DMS153 treated with DMSO at 0.1 percent for 48 hours (cell line): ENCODE measurements around the gene FCGBP.

ENCODE experiments used
- DNase-seq: peaks from one replicate; lab custom pipeline; 2025; ENCODE audit not compliant: unreplicated experiment; lab: John Stamatoyannopoulos, UW

FCGBP gene

DNA sequence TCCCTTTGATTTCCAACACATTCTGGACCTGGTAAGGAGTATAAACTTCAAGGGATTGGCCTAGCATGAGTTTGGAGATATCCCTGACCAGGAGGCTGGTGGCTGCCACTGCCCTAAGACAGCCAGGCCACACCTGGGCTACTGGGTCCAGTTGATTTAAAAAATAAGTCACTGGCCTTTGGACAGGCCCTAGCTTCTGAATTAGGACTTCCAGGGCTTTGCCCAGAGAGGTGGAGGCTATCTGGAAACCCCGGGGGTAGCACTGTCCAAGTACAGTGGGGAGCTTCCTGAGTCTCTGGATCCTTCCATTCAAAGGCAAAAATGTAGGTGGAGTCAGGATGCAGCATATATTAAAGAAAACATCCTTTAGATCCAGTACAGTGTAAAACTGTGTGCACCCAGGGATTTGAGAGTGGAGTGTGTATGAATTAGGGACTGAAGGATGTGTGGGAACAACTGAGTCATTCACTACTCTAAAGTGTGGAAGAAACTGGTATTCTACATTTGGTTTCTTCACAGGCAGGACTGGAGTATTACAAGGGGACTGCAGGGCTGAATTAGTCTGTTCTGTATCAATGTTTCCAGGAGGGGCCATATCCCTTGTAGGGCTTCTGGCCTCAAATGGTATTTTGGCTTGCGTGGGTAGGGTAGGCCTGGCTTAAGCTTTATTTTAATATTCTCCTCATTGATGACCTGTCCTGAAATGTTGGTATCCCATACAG lies 14.8 kb upstream of the FCGBP start:
- DNase-seq: no peak

DNA sequence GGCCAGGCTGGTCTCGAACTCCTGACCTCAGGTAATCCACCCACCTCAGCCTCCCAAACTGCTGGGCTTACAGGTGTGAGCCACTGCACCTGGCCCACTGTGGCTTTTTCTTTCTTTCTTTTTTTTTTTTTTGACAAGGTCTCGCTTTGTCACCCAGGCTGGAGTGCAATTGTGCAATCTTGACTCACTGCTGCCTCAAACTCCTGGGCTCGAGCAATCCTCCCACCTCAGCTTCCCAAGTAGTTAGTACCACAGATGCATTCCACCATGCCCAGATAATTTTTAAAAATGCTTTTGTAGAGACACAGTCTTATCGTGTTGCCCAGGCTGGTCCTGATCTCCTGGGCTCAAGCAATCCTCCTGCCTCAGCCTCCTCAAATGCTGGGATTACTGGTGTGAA lies 12.1 kb upstream of the FCGBP start:
- DNase-seq: no peak

DNA sequence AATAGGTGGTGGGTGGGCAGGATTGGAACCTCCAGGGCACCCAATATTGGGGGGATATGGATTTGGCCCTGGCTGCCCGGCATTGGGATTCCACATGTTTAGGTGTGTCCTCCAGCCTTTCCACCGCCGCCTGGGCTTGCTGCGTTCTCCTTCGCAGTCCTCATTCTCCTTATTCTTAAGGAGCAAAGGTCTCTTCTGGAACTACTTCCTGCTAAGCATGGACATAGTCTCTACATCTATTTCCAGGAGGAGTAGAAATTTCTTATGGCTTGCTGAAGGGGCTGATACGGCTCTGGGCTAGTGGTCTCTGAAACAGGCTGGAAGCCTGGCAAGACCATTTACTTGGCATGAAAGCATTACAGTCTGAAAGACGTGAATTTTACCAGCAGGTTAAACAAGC lies 9.2 kb upstream of the FCGBP start:
- no peak for DNase-seq

DNA sequence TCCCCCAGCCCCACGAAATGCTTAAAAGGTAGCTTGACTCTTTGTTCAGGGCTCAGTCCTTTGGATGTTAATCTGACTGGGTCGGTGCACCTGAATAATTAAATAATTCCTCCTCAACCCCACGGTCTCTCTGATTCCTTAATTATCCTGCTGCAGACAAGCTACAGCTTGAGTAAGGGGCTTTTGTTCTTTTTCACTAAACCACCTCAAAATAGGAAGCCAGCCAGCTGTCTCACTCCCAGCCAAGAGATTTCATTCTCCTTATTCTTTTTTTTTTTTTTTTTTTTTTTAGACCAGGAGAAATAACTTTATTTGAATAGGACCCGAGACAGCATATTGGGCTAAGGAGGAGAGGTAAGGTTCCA lies 7.9 kb upstream of the FCGBP start:
- no peak for DNase-seq

DNA sequence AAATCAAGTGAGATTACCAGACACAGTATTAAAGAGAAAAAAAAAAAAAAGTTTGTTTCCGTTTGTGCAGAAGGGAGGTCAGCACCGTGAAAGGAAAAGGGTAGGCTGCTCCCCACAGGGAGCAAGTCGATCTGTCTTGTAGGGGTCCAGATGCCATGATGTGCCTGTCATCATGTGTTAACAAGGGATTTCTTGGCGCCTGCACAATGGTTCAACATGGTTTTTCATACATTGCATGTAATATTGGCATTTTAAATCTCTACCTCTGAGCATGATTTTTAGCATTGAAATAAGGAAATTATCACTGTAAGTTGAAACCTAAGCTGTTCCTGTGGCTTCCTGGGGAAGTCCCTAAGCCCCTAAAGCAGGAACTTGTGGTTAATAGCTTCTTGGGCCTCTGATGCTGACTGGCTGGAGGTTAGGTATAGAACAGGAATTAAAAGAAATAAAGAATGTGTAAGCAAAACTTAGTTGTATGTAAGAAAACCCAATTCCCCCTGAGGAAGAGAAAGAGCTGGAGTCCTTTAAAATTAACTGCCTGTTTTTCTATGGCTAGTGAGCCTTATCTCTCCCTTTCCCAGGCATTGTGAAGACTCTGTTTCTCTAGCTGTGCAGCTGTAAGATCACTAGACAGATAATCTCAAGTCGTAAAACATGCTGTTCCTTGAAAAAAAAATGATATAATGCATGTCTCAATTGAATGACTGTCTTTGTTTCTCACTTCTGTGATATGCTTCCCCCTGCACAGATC lies 7.4 kb upstream of the FCGBP start:
- no peak for DNase-seq

DNA sequence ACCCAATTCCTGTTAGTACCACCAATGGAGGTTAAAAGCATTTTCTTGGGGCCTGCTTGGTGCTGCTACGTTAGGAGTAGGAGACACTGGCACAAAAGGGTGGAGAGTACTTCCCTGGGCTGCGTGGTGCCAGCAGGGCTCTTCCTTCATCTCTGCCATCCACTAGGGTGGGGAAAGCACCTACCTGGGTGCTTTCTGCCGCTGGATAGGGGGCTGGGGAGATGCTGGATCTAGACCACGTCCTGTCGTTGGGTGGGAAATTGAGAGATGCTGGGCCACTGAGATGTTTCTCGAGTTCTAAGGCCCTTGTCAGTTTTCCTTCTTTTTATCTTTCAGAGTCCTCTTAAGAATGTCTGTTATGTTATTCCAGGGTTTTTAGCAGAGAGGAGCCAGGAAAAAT lies 6.7 kb upstream of the FCGBP start:
- no peak for DNase-seq

DNA sequence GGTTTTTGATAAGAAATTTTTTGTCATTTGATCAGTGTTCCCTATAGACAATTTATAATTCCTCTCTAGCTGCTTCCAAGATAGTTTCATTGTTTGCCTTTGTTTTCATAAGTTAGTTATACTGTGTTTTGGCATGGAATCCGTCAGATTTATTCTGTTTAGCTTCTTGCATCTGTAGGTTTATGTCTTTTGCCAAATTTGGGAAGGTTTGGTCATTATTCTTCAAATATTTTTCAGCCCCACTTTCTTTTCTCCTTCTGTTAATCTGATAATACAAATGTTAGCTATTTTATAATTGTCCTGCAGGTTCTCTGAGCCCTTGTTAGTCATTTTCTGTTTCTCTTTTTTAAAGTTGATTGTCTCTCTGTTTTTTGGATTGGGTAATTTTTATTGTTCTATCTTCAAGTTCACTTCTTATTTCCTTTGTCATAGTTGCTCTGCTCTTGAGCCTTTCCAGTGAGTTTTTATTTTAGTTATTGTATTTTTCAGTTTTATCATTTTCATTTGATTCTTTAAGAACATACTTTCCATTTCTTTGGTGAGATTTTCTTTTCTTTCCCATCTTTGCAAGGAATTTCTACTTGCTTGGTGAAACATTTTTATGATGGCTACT lies 5.9 kb upstream of the FCGBP start:
- DNase-seq: no peak

DNA sequence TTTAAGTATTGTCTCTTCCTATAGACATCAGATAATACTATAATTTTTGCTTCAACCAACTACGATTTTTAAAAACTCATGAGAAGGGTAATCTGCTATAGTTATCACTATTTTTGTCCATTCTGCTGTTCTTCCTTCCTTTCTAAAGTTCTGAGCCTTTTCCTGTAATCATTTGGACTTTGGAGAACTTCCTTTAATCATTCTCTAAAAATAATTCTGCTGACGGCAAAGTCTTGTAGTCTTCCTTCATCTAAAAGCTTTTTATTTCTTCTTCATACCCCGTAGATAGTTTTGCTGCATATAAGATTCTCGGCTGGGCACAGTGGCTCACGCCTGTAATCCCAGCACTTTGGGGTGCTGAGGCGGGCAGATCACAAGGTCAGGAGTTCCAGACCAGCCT lies 5.1 kb upstream of the FCGBP start:
- DNase-seq: no peak

DNA sequence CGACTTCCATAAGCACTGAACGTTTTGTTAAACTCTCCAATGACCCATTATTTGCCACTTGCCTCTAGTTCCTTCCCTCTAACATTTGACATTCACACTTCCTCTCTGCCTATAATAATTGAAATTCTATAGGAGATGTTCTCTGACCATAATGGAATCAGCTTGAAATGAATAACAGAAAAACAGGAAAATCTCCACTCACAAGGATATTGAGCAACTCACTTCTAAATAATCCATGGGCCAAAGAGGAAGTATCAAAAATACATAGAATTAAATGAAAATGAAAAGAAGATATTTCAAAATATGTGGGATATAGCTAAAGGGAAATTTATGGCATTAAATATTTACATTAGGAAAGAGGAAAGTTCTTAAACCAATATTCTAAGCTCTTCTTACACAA lies 3.4 kb upstream of the FCGBP start:
- no peak for DNase-seq

DNA sequence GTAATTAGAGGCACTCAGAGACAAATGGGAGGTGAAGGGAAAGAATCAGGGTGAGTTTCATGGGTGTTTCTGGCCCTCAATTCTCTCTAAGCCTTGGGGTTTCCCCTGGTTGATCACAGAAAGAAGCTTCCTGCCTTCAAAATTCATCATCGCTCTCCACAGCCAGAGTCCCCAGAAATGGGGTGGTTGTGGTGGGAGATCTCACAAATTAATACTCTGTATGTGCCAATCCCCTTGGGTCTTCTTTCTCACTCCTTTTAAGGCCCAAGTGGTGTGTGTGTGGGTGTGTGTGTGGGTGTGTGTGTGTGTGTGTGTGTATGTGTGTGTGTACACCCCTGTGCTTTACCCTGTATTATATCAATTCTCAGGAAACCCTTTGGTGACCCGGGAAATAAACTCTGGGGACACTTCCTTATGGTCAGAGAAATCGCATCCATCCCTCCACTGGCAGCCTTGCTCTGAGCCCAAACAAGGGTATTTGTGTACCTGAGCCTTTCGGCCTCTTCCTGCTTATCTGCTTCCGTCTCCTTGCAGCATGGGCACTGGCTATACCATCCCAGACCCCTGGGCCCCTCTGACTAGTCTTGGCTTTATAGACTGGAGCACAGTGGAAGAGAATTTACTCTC lies 2.8 kb upstream of the FCGBP start:
- DNase-seq: no peak

DNA sequence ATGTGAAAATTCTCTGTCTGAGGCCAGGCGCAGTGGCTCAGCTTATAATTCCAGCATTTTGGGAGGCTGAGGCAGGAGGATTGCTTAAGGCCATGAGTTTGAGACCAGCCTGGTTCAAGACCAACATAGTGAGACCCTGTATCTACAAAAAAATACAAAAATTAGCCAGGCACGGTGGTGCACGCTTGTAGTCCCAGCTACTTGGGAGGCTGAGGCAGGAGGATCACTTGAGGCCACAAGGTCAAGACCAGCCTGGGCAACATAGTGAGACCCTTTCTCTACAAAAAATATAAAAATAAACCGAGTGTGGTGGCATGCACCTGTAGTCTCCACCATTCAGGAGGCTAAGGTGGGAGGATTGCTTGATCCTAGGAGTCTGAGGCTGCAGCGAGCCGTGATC lies 2.2 kb upstream of the FCGBP start:
- no peak for DNase-seq

DNA sequence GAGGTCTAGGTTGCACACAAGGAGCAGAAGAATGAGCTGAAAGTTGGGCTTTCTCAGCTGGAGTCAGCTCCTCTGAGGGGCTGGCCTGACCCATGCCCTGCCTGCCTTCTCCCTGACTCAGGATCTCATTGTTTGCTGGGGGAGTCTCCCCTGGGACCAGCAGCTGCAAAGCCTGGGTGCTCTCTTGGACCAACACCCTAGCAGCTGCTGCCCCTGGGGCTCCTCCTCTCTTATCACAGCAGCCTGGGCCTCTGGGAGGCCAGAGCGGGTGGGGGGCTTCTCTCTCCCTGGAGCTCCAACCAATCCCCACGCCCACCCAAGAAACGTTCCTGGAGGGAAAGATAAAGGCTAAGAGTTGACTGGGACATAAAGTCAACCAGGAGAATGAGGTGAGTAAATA lies 1.6 kb upstream of the FCGBP start:
- no peak for DNase-seq

DNA sequence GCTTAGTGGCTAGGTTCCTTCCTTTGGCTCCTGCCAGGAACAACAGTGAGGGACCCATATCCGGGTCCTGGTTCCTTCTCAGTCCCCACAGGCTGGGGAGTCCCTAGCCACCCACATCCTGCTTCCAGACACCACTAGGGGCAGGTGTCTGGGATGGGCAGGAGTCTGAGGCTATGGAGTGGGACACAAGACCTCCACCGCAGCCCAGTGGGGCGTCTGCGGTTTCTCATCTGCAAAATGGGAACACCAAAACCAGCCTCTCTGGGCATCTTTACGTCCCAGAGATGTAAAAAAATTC lies 879 bp upstream of the FCGBP start:
- DNase-seq: no peak

DNA sequence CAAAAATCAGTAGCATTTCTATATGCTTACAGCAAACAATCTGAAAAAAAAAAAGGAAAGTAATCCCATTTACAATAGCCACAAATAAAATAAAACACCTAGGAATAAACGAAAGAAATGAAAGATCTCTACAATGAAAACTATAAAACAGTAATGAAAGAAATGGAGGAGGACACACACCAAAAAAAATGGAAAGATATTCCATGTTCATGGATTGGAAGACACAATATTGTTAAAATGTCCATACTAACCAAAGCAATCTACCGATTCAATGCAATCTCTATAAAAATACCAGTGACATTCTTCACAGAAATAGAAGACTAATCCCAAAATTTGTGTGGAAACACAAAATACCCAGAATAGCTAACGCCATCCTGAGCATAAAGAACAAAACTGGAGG lies 4.7 kb downstream of the FCGBP start:
- DNase-seq: no peak

DNA sequence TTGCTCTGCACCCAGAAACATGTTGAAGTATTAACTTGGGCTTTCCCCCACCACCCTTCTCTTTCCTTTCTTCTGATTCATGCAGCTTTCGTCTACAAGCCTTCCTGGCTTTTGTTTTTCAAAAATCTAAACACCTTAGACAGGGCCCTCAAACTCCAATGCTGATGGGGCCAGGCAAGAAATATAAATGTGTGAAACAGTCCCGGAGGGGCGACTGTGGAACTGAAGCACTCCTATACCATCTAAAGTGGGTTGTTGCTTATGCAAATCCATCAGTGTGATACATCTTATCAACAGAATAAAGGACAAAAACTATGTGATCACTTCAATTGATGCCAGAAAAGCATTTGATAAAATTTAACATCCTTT lies 6.1 kb downstream of the FCGBP start:
- no peak for DNase-seq

DNA sequence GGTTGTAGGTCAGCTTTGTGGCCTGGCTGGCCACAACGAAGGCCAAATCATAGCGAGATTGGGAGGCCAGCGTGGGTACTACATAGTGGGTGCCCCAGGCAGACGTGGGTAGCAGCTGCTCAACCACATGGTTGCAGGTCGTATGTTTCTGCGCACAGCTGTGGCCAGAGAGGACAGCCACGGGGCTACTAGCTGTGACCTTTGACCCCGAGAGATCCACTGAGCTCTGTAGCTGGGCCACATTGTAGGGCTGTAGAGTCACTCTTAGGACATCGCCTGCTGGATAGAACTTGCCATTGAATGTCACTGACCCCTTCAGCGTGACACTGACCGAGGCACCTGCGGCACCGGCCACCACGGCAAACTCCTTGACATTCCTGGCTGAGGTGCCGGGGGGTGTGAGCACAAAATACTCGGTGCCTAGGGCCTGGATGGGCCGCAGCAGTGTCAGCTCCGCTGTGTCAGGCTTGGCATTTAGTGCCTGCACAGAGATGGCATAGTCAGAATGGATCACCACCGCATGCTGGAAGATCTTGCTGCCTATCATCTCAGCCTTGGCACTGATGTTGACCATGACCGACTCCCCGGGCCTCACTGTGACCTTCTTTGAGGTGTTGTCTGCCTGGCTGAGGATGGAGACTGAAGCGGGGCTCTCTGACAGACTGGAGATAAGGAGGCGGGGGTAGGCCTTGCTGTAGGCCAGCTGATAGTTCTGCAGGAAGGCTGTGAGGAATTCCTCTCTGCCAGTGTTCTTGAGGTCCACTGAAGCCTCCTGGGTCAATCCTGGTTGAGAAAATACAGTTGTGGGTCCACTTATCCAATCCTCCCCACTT lies 6.7 kb downstream of the FCGBP start:
- no peak for DNase-seq

DNA sequence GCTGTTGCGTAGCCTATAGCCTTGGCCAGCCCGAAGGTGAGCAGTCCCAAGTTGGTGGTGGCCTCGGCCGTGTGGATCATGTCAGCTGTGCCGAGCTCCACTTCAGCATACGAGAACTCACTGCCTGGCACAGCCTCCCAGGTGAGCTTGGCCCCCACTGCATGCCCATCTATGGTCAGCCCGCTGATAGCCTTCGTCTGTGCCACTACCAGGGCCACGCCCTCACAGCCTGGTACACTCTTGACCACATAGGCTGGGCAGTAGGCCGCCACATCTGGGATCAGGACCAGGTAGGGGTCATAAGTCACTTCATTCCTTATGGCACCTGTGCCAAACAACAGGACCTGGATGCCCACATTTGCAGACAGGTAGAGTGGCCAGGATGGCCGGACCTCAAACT lies 7.4 kb downstream of the FCGBP start:
- DNase-seq: no peak

DNA sequence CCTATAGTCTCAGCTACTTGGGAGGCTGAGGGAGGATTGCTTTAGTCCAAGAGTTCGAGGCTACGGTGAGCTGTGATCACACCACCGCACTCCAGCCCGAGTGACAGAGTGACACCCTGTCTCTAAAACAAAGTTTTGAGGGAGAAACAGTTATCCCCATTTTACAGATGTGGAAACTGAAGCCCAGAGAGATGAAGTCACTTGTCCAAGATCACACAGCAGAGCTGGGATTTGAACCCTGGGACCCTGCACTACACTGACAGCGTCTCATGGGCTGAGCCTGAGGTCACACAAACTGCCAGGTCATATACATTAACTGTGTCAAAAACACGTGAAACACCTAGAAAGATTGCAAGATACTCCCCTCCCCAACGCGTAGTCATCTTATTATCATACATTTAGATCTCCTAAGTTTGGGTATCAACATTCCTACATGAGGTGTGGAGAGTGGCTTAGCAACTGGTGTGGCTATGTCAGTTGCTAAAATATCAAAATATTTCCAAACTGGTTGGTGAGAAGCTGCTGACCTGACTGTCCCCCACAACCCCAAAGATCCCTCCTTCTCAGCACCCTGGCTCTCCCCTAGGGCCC lies 8.2 kb downstream of the FCGBP start:
- DNase-seq: no peak

DNA sequence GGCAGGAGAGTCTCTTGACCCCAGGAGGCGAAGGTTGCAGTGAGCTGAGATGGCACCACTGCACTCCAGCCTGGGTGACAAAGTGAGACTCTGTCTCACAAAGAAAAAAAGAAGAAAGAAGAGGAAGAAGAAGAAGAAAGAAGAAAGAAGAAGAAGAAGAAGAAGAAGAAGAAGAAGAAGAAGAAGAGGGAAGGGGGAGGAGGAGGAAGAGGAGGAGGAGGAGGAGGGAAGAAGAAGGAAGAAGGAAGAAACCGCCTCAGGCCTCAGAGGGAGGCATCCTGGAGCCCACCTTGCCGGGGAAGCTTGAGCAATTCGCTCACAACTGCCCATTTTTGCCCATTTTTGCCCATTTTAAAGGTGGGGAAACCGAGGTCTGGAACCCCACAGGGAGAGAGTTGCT lies 9.5 kb downstream of the FCGBP start:
- no peak for DNase-seq

DNA sequence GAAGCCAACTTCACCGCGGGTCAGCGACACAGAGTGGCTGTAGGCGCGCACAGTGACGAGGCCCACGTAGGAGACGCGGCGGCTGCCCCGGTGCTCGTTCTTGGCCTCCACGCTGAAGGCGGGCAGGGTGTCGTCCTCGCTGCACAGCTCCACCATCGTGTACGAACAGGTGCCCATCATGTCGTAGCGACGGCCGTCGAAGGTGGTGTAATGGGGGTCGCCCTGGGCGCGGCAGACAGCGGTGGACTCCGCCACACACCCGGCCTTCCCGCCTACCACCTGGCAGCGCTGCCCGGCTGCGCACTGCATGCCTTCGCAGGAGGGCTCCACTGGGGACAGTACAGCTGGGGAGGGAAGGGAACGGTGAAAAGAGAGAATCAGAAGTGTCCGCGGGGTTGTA lies 10.0 kb downstream of the FCGBP start:
- DNase-seq: no peak

DNA sequence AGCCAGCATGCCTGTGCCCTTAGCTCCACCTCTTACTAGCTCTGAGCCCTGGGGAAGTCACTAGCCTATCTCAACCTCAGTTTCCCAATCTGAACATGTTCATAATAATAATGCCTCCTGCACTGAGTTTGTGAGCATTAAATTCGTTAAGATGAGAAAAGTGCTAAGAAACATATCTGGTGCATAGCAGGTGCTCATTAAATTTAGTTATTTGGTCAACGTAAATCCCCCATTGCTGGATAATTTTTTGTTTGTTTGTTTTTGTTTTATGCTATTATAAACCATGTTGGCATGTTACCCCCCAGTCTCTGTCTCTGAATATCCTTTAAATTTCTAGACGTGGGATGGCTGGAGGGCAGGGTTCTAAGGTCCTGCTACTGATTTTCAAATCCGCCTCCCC lies 10.6 kb downstream of the FCGBP start:
- DNase-seq: no peak
